Keratinocyte (primary cell): ENCODE data around the gene ASPHD2.

Source experiments
- EZH2 ChIP-seq: IDR thresholded peaks from one replicate; pipeline ENCODE4 v1.6.1; 2012; ENCODE audit warnings: inconsistent platforms, mild to moderate bottlenecking, low read length, moderate library complexity
- TF ChIP-seq, protein P1 (sequence below), 3 experiments: IDR thresholded peaks in 1 of 3; conservative IDR thresholded peaks in 1 of 3; optimal IDR thresholded peaks in 1 of 3; 2 replicates in 2 of 3; 3 replicates in 1 of 3; pipeline versions ENCODE3 to v1.5.1; 2011; ENCODE audit warnings: low read length in 3 of 3, mild to moderate bottlenecking in 3 of 3, moderate library complexity in 2 of 3, control low read depth in 1 of 3, inconsistent platforms in 1 of 3; ENCODE audit not compliant: insufficient read depth in 2 of 3; ENCODE audit errors: extremely low read depth in 1 of 3

DNA sequence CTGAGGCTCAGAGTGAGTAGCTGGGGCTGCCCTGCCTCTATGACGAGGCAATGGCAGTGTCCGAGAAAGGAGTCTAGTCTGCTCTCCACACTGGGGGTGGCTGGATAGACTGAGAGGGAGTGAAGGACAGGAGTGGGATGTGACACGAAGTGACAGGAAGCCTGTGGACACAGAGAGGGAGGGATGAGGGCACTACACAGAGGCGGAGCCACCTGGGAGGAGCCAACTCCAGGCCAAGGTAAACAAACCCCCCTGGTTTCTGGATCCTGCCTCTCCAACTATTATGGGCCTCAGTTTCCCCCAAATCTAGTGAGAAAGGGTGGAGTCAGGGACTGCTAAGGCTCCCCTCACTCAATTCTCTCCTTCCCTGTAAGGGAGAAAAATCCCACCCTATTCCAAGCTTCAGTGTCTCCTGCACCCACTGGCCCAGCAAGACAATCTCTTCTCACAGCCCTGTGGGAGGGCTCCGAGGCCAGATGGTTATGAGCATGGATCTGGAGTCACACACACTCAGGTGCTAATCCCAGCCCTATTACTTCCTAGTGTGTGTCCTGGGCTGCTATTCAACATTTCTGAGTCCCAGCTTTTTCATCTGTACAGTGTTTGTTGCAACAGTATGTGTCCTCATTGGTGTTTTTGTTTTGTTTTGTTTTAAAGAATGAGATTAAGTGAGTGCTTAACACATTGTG is 24.9 kb downstream of the ASPHD2 start:
- TF ChIP-seq, protein P1, sequence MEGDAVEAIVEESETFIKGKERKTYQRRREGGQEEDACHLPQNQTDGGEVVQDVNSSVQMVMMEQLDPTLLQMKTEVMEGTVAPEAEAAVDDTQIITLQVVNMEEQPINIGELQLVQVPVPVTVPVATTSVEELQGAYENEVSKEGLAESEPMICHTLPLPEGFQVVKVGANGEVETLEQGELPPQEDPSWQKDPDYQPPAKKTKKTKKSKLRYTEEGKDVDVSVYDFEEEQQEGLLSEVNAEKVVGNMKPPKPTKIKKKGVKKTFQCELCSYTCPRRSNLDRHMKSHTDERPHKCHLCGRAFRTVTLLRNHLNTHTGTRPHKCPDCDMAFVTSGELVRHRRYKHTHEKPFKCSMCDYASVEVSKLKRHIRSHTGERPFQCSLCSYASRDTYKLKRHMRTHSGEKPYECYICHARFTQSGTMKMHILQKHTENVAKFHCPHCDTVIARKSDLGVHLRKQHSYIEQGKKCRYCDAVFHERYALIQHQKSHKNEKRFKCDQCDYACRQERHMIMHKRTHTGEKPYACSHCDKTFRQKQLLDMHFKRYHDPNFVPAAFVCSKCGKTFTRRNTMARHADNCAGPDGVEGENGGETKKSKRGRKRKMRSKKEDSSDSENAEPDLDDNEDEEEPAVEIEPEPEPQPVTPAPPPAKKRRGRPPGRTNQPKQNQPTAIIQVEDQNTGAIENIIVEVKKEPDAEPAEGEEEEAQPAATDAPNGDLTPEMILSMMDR (optimal IDR thresholded peaks at IDR 0.05 in 1 of 3, IDR thresholded peaks at IDR 0.05 in 1 of 3, conservative IDR thresholded peaks at IDR 0.05 in 1 of 3; ENCODE audit: extremely low read depth in 1 of 3, insufficient read depth in 2 of 3, low read length in 3 of 3): no peak
- TF ChIP-seq EZH2: no peak
